A549 (cell line): ENCODE measurements around the gene MYOZ2. TPM values are rescaled to one million over a fixed set of nuclear protein-coding genes. Genes with fewer than 3 reads are reported as not detected.

Source experiments
- ATAC-seq, 2 experiments: fragments of 200-7000 bp in 1 of 2; fragments of >200 bp in 1 of 2; cut with Nextera tagmentation in 1 of 2; cut with Tn5 transposase in 1 of 2; 3 replicates each; pipeline versions ENCODE4 v1.8.0 to v1.9.1; 2018 to 2020; ENCODE audit warnings: mild to moderate bottlenecking in 1 of 2, moderate library complexity in 1 of 2
- CTCF ChIA-PET: fragments of 300-600 bp; sonication (Branson Sonifier 250); formaldehyde crosslinking; extraction: SDS; loops from one replicate; lab custom pipeline; 2021; ENCODE audit warnings: antibody characterized with exemption, inconsistent platforms; lab: Yijun Ruan, JAX
- POLR2A ChIA-PET: fragments of 350-600 bp; formaldehyde crosslinking; extraction: SDS; loops from one replicate; lab custom pipeline; 2021; ENCODE audit warnings: antibody characterized with exemption, inconsistent platforms; lab: Yijun Ruan, JAX
- DNase-seq, 2 experiments: peaks; one replicate each; pipeline versions ENCODE4 v3.0.0 to v3.0.0-alpha.2; 2011 to 2016; ENCODE audit warnings: low read depth in 1 of 2, low spot score in 1 of 2
- FAIRE-seq: peaks from 2 replicates; lab custom pipeline; 2011; peaks lifted over from hg19 to GRCh38; lab: Jason Lieb, UNC
- H3K27ac ChIP-seq, 2 experiments: fragments of >200 bp; sonication (Bioruptor Twin); formaldehyde crosslinking; 3 replicates each; pipeline ENCODE4 v1.5.1; 2016 to 2017
- H3K4me1 ChIP-seq: fragments of >200 bp; sonication (Bioruptor Twin); formaldehyde crosslinking; 3 replicates; pipeline ENCODE4 v1.6.1; 2016
- H3K4me2 ChIP-seq: fragments of >200 bp; sonication (Bioruptor Twin); formaldehyde crosslinking; 3 replicates; pipeline ENCODE4 v1.6.1; 2016
- H3K4me3 ChIP-seq: fragments of >200 bp; sonication (Bioruptor Twin); formaldehyde crosslinking; 3 replicates; pipeline ENCODE4 v1.5.1; 2016
- H3K9me3 ChIP-seq: fragments of >200 bp; sonication (Bioruptor Twin); formaldehyde crosslinking; 3 replicates; pipeline ENCODE4 v1.6.1; 2016
- BHLHE40 ChIP-seq: IDR thresholded peaks from 2 replicates; pipeline ENCODE4 v1.6.1; 2012; ENCODE audit warnings: low read depth, low read length, inconsistent platforms
- CBX2 ChIP-seq: fragments of 200-600 bp; sonication (generic); IDR thresholded peaks from 2 replicates; pipeline ENCODE4 v1.6.1; 2016; ENCODE audit warnings: low read depth, mild to moderate bottlenecking, borderline replicate concordance
- CEBPB ChIP-seq, 2 experiments: fragments of >200 bp in 1 of 2; sonication (Bioruptor Twin) in 1 of 2; formaldehyde crosslinking in 1 of 2; IDR thresholded peaks; 2 replicates each; pipeline ENCODE4 v1.6.1; 2012 to 2016
- EHF ChIP-seq: fragments of 250-450 bp; sonication (Bioruptor Pico); IDR thresholded peaks from 2 replicates; pipeline ENCODE4 v1.5.0; 2020; ENCODE audit warnings: mild to moderate bottlenecking
- FOSB ChIP-seq: fragments of 250-450 bp; sonication (Bioruptor Pico); IDR thresholded peaks from 2 replicates; pipeline ENCODE4 v1.5.0; 2020; ENCODE audit warnings: mild to moderate bottlenecking, moderate library complexity
- FOSL2 ChIP-seq, 2 experiments: fragments of 450-650 bp in 1 of 2; fragments of >200 bp in 1 of 2; sonication (Bioruptor Twin) in 1 of 2; formaldehyde crosslinking; IDR thresholded peaks; 2 replicates each; pipeline versions ENCODE4 v1.5.0 to v1.6.1; 2016 to 2020; ENCODE audit warnings: mild to moderate bottlenecking in 1 of 2, moderate library complexity in 1 of 2
- HEYL ChIP-seq: fragments of 250-450 bp; sonication (Bioruptor Pico); IDR thresholded peaks from 2 replicates; pipeline ENCODE4 v1.8.0; 2021; ENCODE audit warnings: mild to moderate bottlenecking, moderate library complexity
- HOXA7 ChIP-seq: fragments of 250-450 bp; sonication (Bioruptor Pico); IDR thresholded peaks from 2 replicates; pipeline ENCODE4 v1.5.0; 2020; ENCODE audit warnings: mild to moderate bottlenecking, moderate library complexity
- HOXB13 ChIP-seq: fragments of 250-450 bp; sonication (Bioruptor Pico); IDR thresholded peaks from 2 replicates; pipeline ENCODE4 v1.5.0; 2020; ENCODE audit warnings: low read depth, mild to moderate bottlenecking, moderate library complexity
- JUNB ChIP-seq: fragments of >200 bp; sonication (Bioruptor Twin); formaldehyde crosslinking; IDR thresholded peaks from 2 replicates; pipeline ENCODE4 v1.6.1; 2016
- KDM1A ChIP-seq: fragments of 200-600 bp; sonication (generic); IDR thresholded peaks from 2 replicates; pipeline ENCODE4 v1.6.1; 2016; ENCODE audit warnings: low read depth, mild to moderate bottlenecking
- MAZ ChIP-seq: fragments of 150-350 bp; IDR thresholded peaks from 2 replicates; pipeline ENCODE4 v1.6.1; 2014; ENCODE audit warnings: antibody characterized with exemption, low read depth, low read length, borderline replicate concordance
- MYC ChIP-seq: IDR thresholded peaks from 2 replicates; pipeline ENCODE4 v1.6.1; 2012; ENCODE audit warnings: mild to moderate bottlenecking, inconsistent platforms, low read length, improper control_type of control experiment, borderline replicate concordance
- RAD21 ChIP-seq, 2 experiments: fragments of >200 bp in 1 of 2; sonication (Bioruptor Twin) in 1 of 2; formaldehyde crosslinking in 1 of 2; IDR thresholded peaks in 1 of 2; conservative IDR thresholded peaks in 1 of 2; 2 replicates in 1 of 2; 3 replicates in 1 of 2; pipeline ENCODE4 v1.6.1; 2012 to 2018; ENCODE audit warnings: inconsistent platforms in 1 of 2
- RARB ChIP-seq: fragments of 250-450 bp; sonication (Bioruptor Pico); IDR thresholded peaks from 2 replicates; pipeline ENCODE4 v1.8.0; 2021; ENCODE audit warnings: mild to moderate bottlenecking, moderate library complexity
- RCOR1 ChIP-seq: fragments of 150-350 bp; IDR thresholded peaks from 2 replicates; pipeline ENCODE4 v1.6.1; 2014; ENCODE audit warnings: antibody characterized with exemption, low read length, low read depth
- RNF2 ChIP-seq: fragments of 200-600 bp; sonication (generic); IDR thresholded peaks from 2 replicates; pipeline ENCODE4 v1.6.1; 2016; ENCODE audit warnings: low read depth, mild to moderate bottlenecking, antibody characterized with exemption, moderate library complexity, borderline replicate concordance
- SMC3 ChIP-seq: fragments of >200 bp; sonication (Bioruptor Twin); formaldehyde crosslinking; IDR thresholded peaks from 3 replicates; pipeline ENCODE4 v1.6.1; 2018; ENCODE audit warnings: inconsistent platforms
- ZSCAN20 ChIP-seq: fragments of 250-450 bp; sonication (Bioruptor Pico); IDR thresholded peaks from 2 replicates; pipeline ENCODE4 v1.8.0; 2022; ENCODE audit warnings: mild to moderate bottlenecking, moderate library complexity
- WGBS: methylation state at CpG from one replicate; pipeline ENCODE4 v1.1.6; 2017; ENCODE audit errors: missing lambda C conversion rate; 5-methylcytosine and 5-hydroxymethylcytosine counted together
- polyA plus RNA-seq, 4 experiments: library from polyadenylated mRNA; depleted of rRNA in 3 of 4; stranded (reverse); fragments of >200 nt; fragmentation: RNase III in 1 of 4; extraction: RNeasy Plus Mini Kit Qiagen cat#74134 plus additional on column Dnase treatment in 1 of 4; gene quantifications; 2 replicates in 3 of 4; 3 replicates in 1 of 4; pipeline ENCODE4 v1.2.3, GENCODE V29; 2011 to 2017
- TF ChIP-seq, protein P1 (sequence below): fragments of >200 bp; sonication (Bioruptor Twin); formaldehyde crosslinking; IDR thresholded peaks from 2 replicates; pipeline ENCODE4 v1.6.1; 2016
- TF ChIP-seq, protein P2 (sequence below): fragments of >200 bp; sonication (Bioruptor Twin); formaldehyde crosslinking; IDR thresholded peaks from 3 replicates; pipeline ENCODE4 v1.6.1; 2016

The MYOZ2 gene
- polyA plus RNA-seq, 2 of the 4 experiments (the other 2 are of a cell fraction), result not detected

DNA sequence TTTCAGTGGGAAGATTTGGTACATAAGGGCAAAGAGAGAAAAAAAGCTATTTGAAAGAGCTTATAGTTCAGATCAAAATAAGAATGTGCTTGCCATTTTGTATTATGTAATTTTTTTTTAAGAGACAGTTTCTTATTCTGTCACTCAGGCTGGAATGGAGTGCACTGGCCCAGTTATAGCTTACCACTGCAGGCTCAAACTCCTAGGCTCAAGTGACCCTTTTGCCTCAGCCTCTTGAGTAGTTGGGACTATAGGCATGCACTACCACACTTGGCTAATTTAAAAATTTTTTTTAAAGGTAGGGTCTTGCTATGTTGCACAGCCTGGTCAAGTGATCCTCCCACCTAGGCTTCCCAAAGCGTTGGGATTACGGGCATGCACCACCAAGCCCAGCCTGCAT is 54.7 kb downstream of the MYOZ2 start:
- Histone ChIP-seq H3K4me1 (peaks cover 8% of the 10 kb centered on the region; the same call in 1 of the 3 replicates), H3K9me3 (no peaks in the 10 kb centered on the region), H3K4me3 (no peak overlapping the region), H3K4me2 (no peak overlapping the region), H3K27ac (peak overlapping the region in 1 of 2 experiments; percentile 17; a peak in 1 of 6 replicates)
- TF ChIP-seq SMC3 (no peak), BHLHE40 (no peak), MYC (no peak), HEYL (CRISPR knock-in tag) (no peak), KDM1A (no peak), FOSB (CRISPR knock-in tag) (no peak), RCOR1 (no peak)
- 84% methylated on average over 2 of the region's 2 CpGs for WGBS
- CTCF ChIA-PET, result interaction anchor here (1.2 kb wide), 1 partner anchor 149 kb away, joined by 4 read pairs; no protein-coding TSS in a partner anchor
- no peak for FAIRE-seq
- no peak for ATAC-seq
- no peak for DNase-seq
- POLR2A ChIA-PET, result interaction anchor here (1.2 kb wide), 1 partner anchor 23 kb away, joined by 3 read pairs; no protein-coding TSS in a partner anchor

DNA sequence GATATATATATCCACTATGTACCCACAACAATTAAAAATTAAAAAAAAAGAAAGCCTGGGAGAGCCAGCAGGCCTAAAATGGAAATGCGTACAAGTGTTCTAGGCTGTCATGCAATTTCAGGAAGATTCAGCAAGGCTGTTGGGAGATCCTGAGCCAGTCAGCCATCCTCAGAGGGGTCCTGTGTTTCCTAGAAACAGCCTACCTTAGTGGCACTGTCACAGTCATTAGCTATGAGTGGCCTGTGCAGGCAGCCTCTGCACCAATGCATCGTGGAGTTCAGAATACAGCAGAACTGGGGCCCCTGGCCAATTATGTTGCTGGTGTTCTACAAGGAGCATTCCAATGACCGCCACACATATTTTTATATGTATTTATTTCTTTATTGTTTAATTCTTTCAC is 55.9 kb downstream of the MYOZ2 start:
- no peak for FAIRE-seq
- CTCF ChIA-PET, result interaction anchor here (1.2 kb wide), 1 partner anchor 151 kb away, joined by 4 read pairs; no protein-coding TSS in a partner anchor
- 93% methylated on average over 3 of the region's 3 CpGs for WGBS

DNA sequence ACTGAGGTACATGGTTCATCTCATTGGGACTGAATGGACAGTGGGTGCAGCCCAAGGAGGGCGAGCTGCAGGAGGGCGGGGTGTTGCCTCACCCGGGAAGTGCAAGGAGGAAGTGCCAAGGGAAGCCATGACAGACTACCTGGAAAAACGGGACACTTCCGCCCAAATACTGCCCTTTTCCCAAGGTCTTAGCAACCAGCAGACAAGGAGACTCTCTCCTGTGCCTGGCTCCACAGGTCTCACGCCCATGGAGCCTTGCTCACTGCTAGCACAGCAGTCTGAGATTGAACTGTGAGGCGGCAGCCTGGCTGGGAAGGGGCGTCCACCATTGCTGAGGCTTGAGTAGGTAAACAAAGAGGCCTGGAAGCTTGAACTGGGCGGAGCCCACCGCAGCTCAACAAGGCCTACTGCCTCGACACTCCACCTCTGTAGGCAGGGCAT is 62.2 kb downstream of the MYOZ2 start:
- ChIA-PET CTCF (interaction anchor here (0.6 to 1.9 kb wide), 2 partner anchors 110 to 516 kb away, joined by 3 to 4 read pairs; no protein-coding TSS in a partner anchor), POLR2A (no interaction called here)
- no peak for DNase-seq
- no peak for ATAC-seq
- Histone ChIP-seq H3K4me2 (no peak overlapping the region), H3K27ac (no peak overlapping the region), H3K4me1 (no peaks in the 10 kb centered on the region), H3K4me3 (no peak overlapping the region), H3K9me3 (no peaks in the 10 kb centered on the region)
- WGBS, result 86% methylated on average over 5 of the region's 11 CpGs
- FAIRE-seq, result no peak
- TF ChIP-seq HOXA7 (CRISPR knock-in tag), result no peak
- no peak for TF ChIP-seq MAZ
- TF ChIP-seq, protein P1, sequence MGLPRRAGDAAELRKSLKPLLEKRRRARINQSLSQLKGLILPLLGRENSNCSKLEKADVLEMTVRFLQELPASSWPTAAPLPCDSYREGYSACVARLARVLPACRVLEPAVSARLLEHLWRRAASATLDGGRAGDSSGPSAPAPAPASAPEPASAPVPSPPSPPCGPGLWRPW, result no peak
- no peak for TF ChIP-seq FOSL2 (IDR thresholded peaks at IDR 0.05)
- no peak for TF ChIP-seq FOSL2 (CRISPR knock-in tag; IDR thresholded peaks at IDR 0.05)
- TF ChIP-seq EHF, result no peak
- TF ChIP-seq, protein P2, sequence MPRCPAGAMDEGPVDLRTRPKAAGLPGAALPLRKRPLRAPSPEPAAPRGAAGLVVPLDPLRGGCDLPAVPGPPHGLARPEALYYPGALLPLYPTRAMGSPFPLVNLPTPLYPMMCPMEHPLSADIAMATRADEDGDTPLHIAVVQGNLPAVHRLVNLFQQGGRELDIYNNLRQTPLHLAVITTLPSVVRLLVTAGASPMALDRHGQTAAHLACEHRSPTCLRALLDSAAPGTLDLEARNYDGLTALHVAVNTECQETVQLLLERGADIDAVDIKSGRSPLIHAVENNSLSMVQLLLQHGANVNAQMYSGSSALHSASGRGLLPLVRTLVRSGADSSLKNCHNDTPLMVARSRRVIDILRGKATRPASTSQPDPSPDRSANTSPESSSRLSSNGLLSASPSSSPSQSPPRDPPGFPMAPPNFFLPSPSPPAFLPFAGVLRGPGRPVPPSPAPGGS, result no peak
- TF ChIP-seq CEBPB (IDR thresholded peaks at IDR 0.05), result no peak
- TF ChIP-seq, all 56 proteins: peak for 0

More for the DNA sequence above, 55.9 kb downstream of the MYOZ2 start:
- peaks cover 8% of the 10 kb centered on the region; the same call in 1 of the 3 replicates for H3K4me1 ChIP-seq
- H3K4me3 ChIP-seq, result no peak overlapping the region
- no peak overlapping the region for H3K4me2 ChIP-seq
- H3K27ac ChIP-seq, result no peak overlapping the region; a peak in 1 of 6 replicates
- POLR2A ChIA-PET, result no interaction called here
- H3K9me3 ChIP-seq, result no peaks in the 10 kb centered on the region
- ATAC-seq (no peak), DNase-seq (no peak)
- TF ChIP-seq RARB (no peak), HOXB13 (no peak), BHLHE40 (no peak), HEYL (CRISPR knock-in tag) (no peak)
- TF ChIP-seq, protein P2, result no peak

DNA sequence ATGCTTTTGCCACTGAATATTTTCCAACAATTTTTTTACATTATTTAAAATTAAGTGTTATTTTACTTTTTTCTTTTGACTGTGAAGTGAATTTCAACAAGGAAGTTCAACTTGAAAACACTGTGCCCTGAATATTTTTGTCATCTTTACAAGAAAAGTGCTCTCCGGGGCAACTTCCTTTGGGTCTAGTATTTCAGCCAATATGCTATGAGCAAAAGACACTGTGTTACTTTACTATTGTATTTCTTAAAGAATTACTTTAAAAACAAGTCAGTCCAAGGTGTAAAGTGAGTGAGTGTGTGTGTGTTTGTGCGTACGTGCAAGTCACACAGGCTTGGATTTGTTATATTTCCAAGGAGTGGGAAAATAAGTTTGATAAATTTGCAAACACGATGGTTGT is 69.3 kb downstream of the MYOZ2 start:
- Histone ChIP-seq H3K9me3 (no peaks in the 10 kb centered on the region), H3K4me3 (no peak overlapping the region), H3K27ac (no peak overlapping the region; a peak in 1 of 6 replicates), H3K4me2 (peak overlapping the region; percentile 0; the same call in 1 of the 3 replicates), H3K4me1 (peaks cover 26% of the 10 kb centered on the region)
- no peak for TF ChIP-seq JUNB
- no peak for TF ChIP-seq RAD21 (conservative IDR thresholded peaks at IDR 0.05 in 1 of 2, IDR thresholded peaks at IDR 0.05 in 1 of 2)
- TF ChIP-seq CBX2, result no peak
- TF ChIP-seq ZSCAN20, result no peak
- no peak for TF ChIP-seq RNF2
- TF ChIP-seq, protein P2, result no peak
- CTCF ChIA-PET, result no interaction called here
- POLR2A ChIA-PET, result no interaction called here
- no peak for ATAC-seq
- WGBS, result 88% methylated on average over 4 of the region's 4 CpGs
- DNase-seq, result no peak
- no peak for FAIRE-seq
